SK-N-SH (cell line): ENCODE data around the gene C14orf39. TPM values are rescaled to one million over a fixed set of nuclear protein-coding genes. Genes with fewer than 3 reads are reported as not detected.

ENCODE experiments used
- CTCF ChIA-PET: fragments of 300-600, 350-600 bp; formaldehyde crosslinking; extraction: SDS; loops from one replicate; lab custom pipeline; 2021; lab: Yijun Ruan, JAX
- POLR2A ChIA-PET: fragments of 350-600 bp; sonication (Branson Sonifier 250); formaldehyde crosslinking; extraction: SDS; loops from one replicate; lab custom pipeline; 2020; ENCODE audit warnings: antibody characterized with exemption, inconsistent platforms; lab: Yijun Ruan, JAX
- DNase-seq: peaks from one replicate; pipeline ENCODE4 v3.0.0; 2012
- H2AFZ ChIP-seq: fragments of 200-600 bp; sonication (generic); 2 replicates; pipeline ENCODE4 v1.8.1; 2016; ENCODE audit warnings: antibody characterized with exemption, mild to moderate bottlenecking, low read depth
- H3F3A ChIP-seq: fragments of 200-600 bp; sonication (generic); replicated peaks from 2 replicates; pipeline ENCODE3; 2016; ENCODE audit warnings: antibody characterized with exemption, mild to moderate bottlenecking; ENCODE audit not compliant: insufficient read depth
- H3K27ac ChIP-seq, 2 experiments: fragments of 200-500 bp in 1 of 2; fragments of 200-600 bp in 1 of 2; sonication (Bioruptor generic) in 1 of 2; sonication (generic), shearing (Covaris generic) in 1 of 2; 2 replicates each; pipeline versions ENCODE4 v1.5.1 to v1.6.1; 2014 to 2016; ENCODE audit warnings: low read depth in 2 of 2, inconsistent platforms in 1 of 2, low read length in 1 of 2, mild to moderate bottlenecking in 1 of 2, mixed read lengths in 1 of 2
- H3K27me3 ChIP-seq: fragments of 200-600 bp; sonication (generic), shearing (Covaris generic); 2 replicates; pipeline ENCODE4 v1.6.1; 2016; ENCODE audit warnings: mixed run types; ENCODE audit not compliant: insufficient read depth
- H3K36me3 ChIP-seq, 2 experiments: fragments of 200-500 bp in 1 of 2; fragments of 200-600 bp in 1 of 2; sonication (Bioruptor generic) in 1 of 2; sonication (generic) in 1 of 2; replicated peaks in 1 of 2; 2 replicates each; pipeline versions ENCODE3 to v1.5.1; 2014 to 2016; ENCODE audit warnings: low read length in 1 of 2, mild to moderate bottlenecking in 1 of 2; ENCODE audit not compliant: insufficient read depth in 2 of 2, control insufficient read depth in 1 of 2
- H3K4me1 ChIP-seq, 2 experiments: fragments of 200-500 bp in 1 of 2; fragments of 200-600 bp in 1 of 2; sonication (Bioruptor generic) in 1 of 2; sonication (generic), shearing (Covaris generic) in 1 of 2; 2 replicates each; pipeline versions ENCODE4 v1.5.1 to v1.6.1; 2014 to 2016; ENCODE audit warnings: low read depth in 1 of 2, low read length in 1 of 2, mixed run types in 1 of 2; ENCODE audit not compliant: insufficient read depth in 2 of 2, control insufficient read depth in 1 of 2
- H3K4me2 ChIP-seq: fragments of 200-600 bp; sonication (generic), shearing (Covaris generic); 2 replicates; pipeline ENCODE4 v1.6.1; 2017; ENCODE audit warnings: mixed run types
- H3K4me3 ChIP-seq, 2 experiments: fragments of 200-500 bp in 1 of 2; fragments of 200-600 bp in 1 of 2; sonication (Bioruptor generic) in 1 of 2; sonication (generic), shearing (Covaris generic) in 1 of 2; 2 replicates each; pipeline versions ENCODE4 v1.5.1 to v1.8.1; 2014 to 2016; ENCODE audit warnings: low read depth in 2 of 2, inconsistent platforms in 1 of 2, low read length in 1 of 2, mild to moderate bottlenecking in 1 of 2, mixed read lengths in 1 of 2, moderate library complexity in 1 of 2
- H3K79me2 ChIP-seq: fragments of 200-600 bp; sonication (generic); 2 replicates; pipeline ENCODE4 v1.8.1; 2017; ENCODE audit warnings: mild to moderate bottlenecking; ENCODE audit not compliant: insufficient read depth
- H3K9ac ChIP-seq: fragments of 200-600 bp; sonication (generic); 2 replicates; pipeline ENCODE4 v1.6.1; 2017; ENCODE audit warnings: mixed run types
- H3K9me2 ChIP-seq: fragments of 200-600 bp; sonication (generic); 2 replicates; pipeline ENCODE4 v1.6.1; 2017; ENCODE audit warnings: mixed run types
- H3K9me3 ChIP-seq: fragments of 200-600 bp; sonication (generic); 2 replicates; pipeline ENCODE4 v1.6.1; 2017; ENCODE audit warnings: mixed run types, mild to moderate bottlenecking, moderate library complexity
- H4K20me1 ChIP-seq: fragments of 200-600 bp; sonication (generic); 2 replicates; pipeline ENCODE4 v1.6.1; 2017; ENCODE audit warnings: mild to moderate bottlenecking, mixed run types; ENCODE audit not compliant: insufficient read depth
- EP300 ChIP-seq, 2 experiments: IDR thresholded peaks; 2 replicates each; pipeline versions ENCODE4 v1.4.0 to v1.6.1; 2012; ENCODE audit warnings: borderline replicate concordance in 1 of 2, low read depth in 1 of 2, low read length in 1 of 2
- FOSL2 ChIP-seq: IDR thresholded peaks from 2 replicates; pipeline ENCODE4 v1.4.0; 2012; ENCODE audit warnings: low read depth, mild to moderate bottlenecking, moderate library complexity, borderline replicate concordance
- PBX3 ChIP-seq: IDR thresholded peaks from 2 replicates; pipeline ENCODE4; 2012
- RAD21 ChIP-seq: IDR thresholded peaks from 2 replicates; pipeline ENCODE4 v1.6.1; 2012; ENCODE audit warnings: mild to moderate bottlenecking, low read length
- SMC3 ChIP-seq: IDR thresholded peaks from 2 replicates; pipeline ENCODE4 v1.6.1; 2012; ENCODE audit warnings: low read depth, low read length, improper control_type of control experiment
- USF2 ChIP-seq: fragments of 150-350 bp; IDR thresholded peaks from 2 replicates; pipeline ENCODE4 v1.6.1; 2017; ENCODE audit warnings: antibody characterized with exemption, low read length, low read depth, borderline replicate concordance
- WGBS: methylation state at CpG from one replicate; pipeline ENCODE4 v1.1.6; 2017; ENCODE audit warnings: low lambda C conversion rate; 5-methylcytosine and 5-hydroxymethylcytosine counted together
- polyA plus RNA-seq, 3 experiments: library from polyadenylated mRNA; depleted of rRNA; stranded (reverse); fragments of >200 nt; gene quantifications; 2 replicates each; pipeline ENCODE4 v1.2.3, GENCODE V29; 2012
- TF ChIP-seq, protein P1 (sequence below): fragments of 200-600 bp; sonication (generic); IDR thresholded peaks from 2 replicates; pipeline ENCODE4 v1.6.1; 2017; ENCODE audit warnings: antibody characterized with exemption, mild to moderate bottlenecking, moderate library complexity

Gene C14orf39
- polyA plus RNA-seq, 1 of the 3 experiments (the other 2 are of a cell fraction) = 0.13 TPM

GRCh38 chr14:60490270-60490669 lies 4.4 kb upstream of the C14orf39 start:
- ChIA-PET CTCF (interaction anchor here (1.0 to 4.4 kb wide), 3 partner anchors 141 to 306 kb away, joined by 3 to 30 read pairs (median 13); no protein-coding TSS in a partner anchor), POLR2A (no interaction called here)
- 58% methylated on average over 3 of the region's 3 CpGs for WGBS
- Histone ChIP-seq H2AFZ (no peak overlapping the region), H3K4me2 (no peak overlapping the region), H3K36me3 (no peaks in the 10 kb centered on the region), H3K4me3 (no peak overlapping the region), H3F3A (no peaks in the 10 kb centered on the region), H3K27ac (no peak overlapping the region), H3K9me3 (no peaks in the 10 kb centered on the region), H3K4me1 (no peaks in the 10 kb centered on the region; a peak in 1 of 4 replicates), H3K27me3 (peaks cover 8% of the 10 kb centered on the region; the same call in 1 of the 2 replicates), H3K9me2 (no peaks in the 10 kb centered on the region), H4K20me1 (no peaks in the 10 kb centered on the region), H3K79me2 (no peaks in the 10 kb centered on the region), H3K9ac (no peak overlapping the region)
- no peak for DNase-seq
- no peak for TF ChIP-seq EP300 (IDR thresholded peaks at IDR 0.05; ENCODE audit: borderline replicate concordance in 1 of 2, low read depth in 1 of 2, low read length in 1 of 2)
- TF ChIP-seq FOSL2 = no peak

DNA sequence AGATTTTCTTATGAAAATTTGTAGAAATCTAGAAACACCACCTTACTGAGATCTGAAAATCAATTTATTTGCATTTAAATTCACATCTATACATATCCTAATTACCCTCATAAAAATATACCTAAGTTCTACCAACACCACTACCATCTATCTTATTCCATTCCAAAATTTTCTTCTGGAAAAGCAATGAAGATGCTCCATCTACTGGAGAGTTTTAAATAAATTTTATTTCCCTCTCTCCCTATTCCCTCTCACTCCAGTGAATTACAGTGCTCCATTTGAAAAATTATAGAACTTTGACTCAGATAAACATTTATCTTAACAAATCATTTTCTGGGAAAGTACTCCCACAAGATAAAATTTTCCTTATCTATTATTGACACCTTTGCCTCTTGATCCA lies 2.3 kb upstream of the C14orf39 start:
- no peak overlapping the region for H3K4me2 ChIP-seq
- H2AFZ ChIP-seq = no peak overlapping the region
- H3K79me2 ChIP-seq = no peaks in the 10 kb centered on the region
- no peaks in the 10 kb centered on the region; the same call in 1 of the 2 replicates for H3K9me2 ChIP-seq
- H3K27me3 ChIP-seq = peaks cover 8% of the 10 kb centered on the region; the same call in 1 of the 2 replicates
- H3K27ac ChIP-seq = no peak overlapping the region
- no peak overlapping the region for H3K9ac ChIP-seq
- no peak for TF ChIP-seq PBX3
- no peak for TF ChIP-seq USF2
- TF ChIP-seq SMC3 = peak; percentile 42
- TF ChIP-seq, protein P1, sequence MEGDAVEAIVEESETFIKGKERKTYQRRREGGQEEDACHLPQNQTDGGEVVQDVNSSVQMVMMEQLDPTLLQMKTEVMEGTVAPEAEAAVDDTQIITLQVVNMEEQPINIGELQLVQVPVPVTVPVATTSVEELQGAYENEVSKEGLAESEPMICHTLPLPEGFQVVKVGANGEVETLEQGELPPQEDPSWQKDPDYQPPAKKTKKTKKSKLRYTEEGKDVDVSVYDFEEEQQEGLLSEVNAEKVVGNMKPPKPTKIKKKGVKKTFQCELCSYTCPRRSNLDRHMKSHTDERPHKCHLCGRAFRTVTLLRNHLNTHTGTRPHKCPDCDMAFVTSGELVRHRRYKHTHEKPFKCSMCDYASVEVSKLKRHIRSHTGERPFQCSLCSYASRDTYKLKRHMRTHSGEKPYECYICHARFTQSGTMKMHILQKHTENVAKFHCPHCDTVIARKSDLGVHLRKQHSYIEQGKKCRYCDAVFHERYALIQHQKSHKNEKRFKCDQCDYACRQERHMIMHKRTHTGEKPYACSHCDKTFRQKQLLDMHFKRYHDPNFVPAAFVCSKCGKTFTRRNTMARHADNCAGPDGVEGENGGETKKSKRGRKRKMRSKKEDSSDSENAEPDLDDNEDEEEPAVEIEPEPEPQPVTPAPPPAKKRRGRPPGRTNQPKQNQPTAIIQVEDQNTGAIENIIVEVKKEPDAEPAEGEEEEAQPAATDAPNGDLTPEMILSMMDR = peak; percentile 56
- peak; percentile 77 for TF ChIP-seq RAD21
- TF ChIP-seq, all 33 proteins: peak for 3
- Histone ChIP-seq H3K4me1 (no peaks in the 10 kb centered on the region; a peak in 1 of 4 replicates), H3K36me3 (no peaks in the 10 kb centered on the region), H3F3A (peaks cover 4% of the 10 kb centered on the region), H3K9me3 (no peaks in the 10 kb centered on the region), H4K20me1 (no peaks in the 10 kb centered on the region), H3K4me3 (no peak overlapping the region)
- ChIA-PET CTCF (interaction anchor here (0.7 to 4.4 kb wide), 5 partner anchors 15 to 527 kb away, joined by 3 to 30 read pairs (median 8); no protein-coding TSS in a partner anchor), POLR2A (no interaction called here)
- peak; percentile 35 for DNase-seq
